GM21786 (cell line): ENCODE data around the gene MSANTD7.

Source experiments
- ATAC-seq: cut with Tn5 transposase; IDR thresholded peaks from one replicate; pipeline ENCODE4 v1.9.1; 2021; ENCODE audit not compliant: unreplicated experiment

Gene MSANTD7

GRCh38 chr10:14880229-14880628 is 42.1 kb downstream of the MSANTD7 start:
- ATAC-seq, result no peak

- no peak for ATAC-seq
Measured at GRCh38 chr10:14884082-14884481, 46.0 kb downstream of the MSANTD7 start.
